AG09319 (cell line): ENCODE measurements around the gene IL18BP.

Source experiments
- DNase-seq: peaks from one replicate; pipeline ENCODE4 v3.0.0-alpha.2; 2010; ENCODE audit warnings: low read depth; ENCODE audit errors: extremely low read depth
- TF ChIP-seq, protein P1 (sequence below): IDR thresholded peaks from 2 replicates; pipeline ENCODE4 v1.5.1; 2011; ENCODE audit warnings: low read depth, mild to moderate bottlenecking, inconsistent platforms, low read length, moderate library complexity

Gene IL18BP

DNA sequence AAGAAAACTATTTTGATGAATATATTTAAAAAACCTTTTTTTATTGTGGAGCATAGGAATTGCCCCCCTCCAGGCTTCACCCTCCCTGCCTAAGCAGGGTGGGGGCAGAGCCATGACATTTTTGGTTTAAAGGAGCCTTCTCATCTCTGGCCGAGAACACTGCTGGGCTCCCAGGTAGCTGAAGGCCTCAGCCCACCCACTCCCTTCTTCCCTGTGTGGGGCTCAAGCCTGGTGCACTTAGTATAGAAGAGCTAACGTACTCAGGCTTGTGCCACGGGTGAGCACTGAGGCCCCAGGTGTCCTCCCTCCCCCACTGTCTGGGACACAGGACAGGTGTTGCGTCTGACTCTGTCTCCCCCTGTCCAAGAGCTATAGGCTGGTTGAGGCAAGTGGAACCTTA lies 2.2 kb upstream of the IL18BP start:
- TF ChIP-seq, protein P1, sequence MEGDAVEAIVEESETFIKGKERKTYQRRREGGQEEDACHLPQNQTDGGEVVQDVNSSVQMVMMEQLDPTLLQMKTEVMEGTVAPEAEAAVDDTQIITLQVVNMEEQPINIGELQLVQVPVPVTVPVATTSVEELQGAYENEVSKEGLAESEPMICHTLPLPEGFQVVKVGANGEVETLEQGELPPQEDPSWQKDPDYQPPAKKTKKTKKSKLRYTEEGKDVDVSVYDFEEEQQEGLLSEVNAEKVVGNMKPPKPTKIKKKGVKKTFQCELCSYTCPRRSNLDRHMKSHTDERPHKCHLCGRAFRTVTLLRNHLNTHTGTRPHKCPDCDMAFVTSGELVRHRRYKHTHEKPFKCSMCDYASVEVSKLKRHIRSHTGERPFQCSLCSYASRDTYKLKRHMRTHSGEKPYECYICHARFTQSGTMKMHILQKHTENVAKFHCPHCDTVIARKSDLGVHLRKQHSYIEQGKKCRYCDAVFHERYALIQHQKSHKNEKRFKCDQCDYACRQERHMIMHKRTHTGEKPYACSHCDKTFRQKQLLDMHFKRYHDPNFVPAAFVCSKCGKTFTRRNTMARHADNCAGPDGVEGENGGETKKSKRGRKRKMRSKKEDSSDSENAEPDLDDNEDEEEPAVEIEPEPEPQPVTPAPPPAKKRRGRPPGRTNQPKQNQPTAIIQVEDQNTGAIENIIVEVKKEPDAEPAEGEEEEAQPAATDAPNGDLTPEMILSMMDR = no peak
- no peak for DNase-seq

DNA sequence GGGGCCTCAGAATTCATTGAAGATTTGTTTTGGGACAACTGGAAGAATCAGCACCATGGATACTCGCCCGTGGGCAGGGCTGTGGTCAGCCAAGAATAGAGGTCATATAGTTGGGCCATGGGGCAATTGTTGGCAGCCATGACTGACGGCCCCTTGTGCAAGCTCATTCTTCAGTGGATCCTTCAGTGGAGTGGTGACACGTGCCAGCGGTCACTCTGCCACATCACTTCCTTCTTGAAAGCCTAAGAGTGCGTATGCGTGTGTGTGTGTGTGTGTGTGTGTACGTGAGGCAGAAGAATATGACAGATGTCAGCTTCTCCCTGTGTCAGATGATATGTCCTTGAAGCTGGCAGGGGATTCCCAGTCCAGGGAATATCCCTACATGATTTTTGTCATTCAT lies 1.8 kb upstream of the IL18BP start:
- DNase-seq = no peak
- TF ChIP-seq, protein P1 = no peak

DNA sequence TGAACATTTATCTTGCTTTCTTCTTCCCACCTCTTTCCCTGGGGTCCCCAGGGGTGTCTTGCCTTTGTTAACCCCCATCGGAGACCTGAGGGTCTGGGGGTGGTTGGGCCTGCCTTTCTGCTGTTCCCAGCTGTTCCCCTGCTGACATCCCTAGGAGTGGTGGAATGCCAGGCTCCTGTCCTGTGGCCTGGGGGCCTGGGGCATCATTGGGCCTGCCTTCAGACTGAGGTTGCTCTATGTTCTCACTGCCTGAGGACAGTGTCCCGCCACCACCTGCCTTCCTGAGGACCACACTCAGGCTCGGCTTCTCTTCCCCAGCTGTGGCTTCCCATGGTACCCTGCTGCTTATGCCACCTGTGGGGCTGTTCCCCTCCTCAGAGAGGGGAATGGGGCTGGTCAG lies 1.1 kb upstream of the IL18BP start:
- TF ChIP-seq, protein P1 = no peak

DNA sequence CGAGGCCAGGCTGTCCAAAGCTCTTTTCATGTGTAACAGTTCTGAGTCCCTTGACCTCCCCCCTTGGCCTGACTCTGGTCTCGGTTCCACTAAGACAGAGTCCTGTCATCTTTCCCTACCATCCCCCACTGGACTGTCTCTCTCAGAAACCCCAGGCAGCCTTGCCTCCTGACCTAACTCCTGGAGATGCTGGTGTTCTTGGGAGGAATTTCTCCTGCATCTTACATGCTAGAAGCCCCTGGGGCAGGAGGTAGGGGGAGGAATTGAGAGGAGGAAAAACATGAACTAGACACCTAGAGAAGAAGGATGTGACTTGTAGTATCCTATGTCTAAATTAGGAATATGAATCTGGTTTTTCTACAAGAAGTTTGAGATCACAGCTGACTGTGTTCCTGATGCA lies 648 bp upstream of the IL18BP start:
- no peak for DNase-seq
- TF ChIP-seq, protein P1 = no peak

More for the DNA sequence above, 1.1 kb upstream of the IL18BP start:
- DNase-seq = no peak

DNA sequence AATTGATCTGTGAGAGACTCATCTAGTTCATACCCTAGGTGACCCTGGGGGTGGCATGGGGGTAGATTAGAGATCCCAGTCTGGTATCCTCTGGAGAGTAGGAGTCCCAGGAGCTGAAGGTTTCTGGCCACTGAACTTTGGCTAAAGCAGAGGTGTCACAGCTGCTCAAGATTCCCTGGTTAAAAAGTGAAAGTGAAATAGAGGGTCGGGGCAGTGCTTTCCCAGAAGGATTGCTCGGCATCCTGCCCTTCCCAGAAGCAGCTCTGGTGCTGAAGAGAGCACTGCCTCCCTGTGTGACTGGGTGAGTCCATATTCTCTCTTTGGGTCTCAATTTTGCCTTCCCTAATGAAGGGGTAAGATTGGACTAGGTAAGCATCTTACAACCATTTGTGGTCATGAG lies 653 bp downstream of the IL18BP start:
- DNase-seq = no peak
- TF ChIP-seq, protein P1 = no peak

DNA sequence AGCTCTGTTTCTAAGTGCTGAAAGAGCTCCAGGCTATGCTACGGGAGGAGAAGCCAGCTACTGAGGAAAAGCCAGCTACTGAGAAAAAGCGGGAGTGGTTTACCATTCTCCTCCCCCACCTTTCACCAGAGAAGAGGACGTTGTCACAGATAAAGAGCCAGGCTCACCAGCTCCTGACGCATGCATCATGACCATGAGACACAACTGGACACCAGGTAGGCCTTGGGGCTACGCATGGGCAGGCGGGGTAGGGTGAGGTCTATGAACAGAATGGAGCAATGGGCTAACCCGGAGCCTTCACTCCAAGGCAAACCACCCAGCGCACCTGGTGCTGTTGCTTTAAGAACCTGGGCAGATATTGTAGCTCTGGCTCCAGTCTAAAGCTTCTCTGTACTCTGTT lies 1.1 kb downstream of the IL18BP start:
- DNase-seq = no peak
- TF ChIP-seq, protein P1 = no peak

DNA sequence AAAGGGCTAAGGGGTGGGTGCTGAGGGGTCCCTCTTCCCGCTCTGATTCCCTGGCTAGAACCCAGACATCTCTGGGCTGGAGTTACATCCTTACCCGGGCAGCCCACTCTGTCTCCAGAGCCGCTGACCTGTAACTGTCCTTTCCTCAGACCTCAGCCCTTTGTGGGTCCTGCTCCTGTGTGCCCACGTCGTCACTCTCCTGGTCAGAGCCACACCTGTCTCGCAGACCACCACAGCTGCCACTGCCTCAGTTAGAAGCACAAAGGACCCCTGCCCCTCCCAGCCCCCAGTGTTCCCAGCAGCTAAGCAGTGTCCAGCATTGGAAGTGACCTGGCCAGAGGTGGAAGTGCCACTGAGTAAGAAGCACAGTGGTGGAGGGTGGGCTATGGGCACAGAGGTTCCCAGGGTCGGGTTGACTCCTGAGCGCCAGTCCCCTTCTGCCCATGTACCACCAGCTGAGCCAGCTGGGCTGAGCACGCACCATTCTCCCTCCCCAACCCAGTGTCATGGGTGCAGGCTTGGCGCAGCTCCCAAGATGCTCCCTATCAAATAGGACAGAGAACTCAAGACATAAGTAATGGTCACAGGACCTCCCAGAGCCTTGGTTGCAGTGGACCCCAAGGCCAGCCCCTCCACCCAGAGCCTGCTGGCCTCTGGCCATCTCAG lies 1.6 kb downstream of the IL18BP start:
- TF ChIP-seq, protein P1 = no peak
- DNase-seq = no peak
